GM18511 (cell line): ENCODE data around the gene CCDC13.

ENCODE experiments used
- ATAC-seq: cut with Tn5 transposase; IDR thresholded peaks from one replicate; pipeline ENCODE4 v1.9.1; 2021; ENCODE audit warnings: mild to moderate bottlenecking, moderate library complexity; ENCODE audit not compliant: unreplicated experiment

CCDC13 gene

DNA sequence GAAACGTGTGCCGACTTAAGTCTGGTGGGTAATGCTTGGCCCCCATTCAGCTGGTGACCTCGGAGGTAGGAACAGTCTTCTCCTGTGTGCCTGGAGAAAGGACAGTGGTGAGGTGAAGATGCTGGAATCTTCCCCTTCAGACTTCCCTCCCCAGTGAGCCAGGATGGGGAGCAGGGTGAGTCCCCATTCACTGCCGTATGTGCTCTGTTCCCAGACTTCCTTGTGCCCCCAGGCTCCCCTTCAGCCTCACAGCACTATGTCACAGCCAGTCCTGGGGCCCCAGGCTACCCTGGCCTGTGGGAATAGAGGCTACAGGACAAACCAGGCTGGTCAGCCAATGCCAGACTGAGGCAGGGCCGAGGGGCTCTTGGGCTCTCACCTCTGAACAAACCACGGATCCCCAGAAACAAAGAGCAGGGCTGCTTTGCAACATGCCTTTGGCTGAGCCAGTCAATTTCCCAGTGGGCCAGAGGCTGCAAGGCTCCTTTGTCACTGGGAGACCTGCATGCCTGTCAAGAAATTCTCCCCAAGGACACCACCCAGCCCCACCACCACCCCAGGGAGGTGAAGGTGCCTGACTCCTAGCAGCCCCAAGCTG, 38.7 kb downstream of the CCDC13 start:
- ATAC-seq, result no peak

DNA sequence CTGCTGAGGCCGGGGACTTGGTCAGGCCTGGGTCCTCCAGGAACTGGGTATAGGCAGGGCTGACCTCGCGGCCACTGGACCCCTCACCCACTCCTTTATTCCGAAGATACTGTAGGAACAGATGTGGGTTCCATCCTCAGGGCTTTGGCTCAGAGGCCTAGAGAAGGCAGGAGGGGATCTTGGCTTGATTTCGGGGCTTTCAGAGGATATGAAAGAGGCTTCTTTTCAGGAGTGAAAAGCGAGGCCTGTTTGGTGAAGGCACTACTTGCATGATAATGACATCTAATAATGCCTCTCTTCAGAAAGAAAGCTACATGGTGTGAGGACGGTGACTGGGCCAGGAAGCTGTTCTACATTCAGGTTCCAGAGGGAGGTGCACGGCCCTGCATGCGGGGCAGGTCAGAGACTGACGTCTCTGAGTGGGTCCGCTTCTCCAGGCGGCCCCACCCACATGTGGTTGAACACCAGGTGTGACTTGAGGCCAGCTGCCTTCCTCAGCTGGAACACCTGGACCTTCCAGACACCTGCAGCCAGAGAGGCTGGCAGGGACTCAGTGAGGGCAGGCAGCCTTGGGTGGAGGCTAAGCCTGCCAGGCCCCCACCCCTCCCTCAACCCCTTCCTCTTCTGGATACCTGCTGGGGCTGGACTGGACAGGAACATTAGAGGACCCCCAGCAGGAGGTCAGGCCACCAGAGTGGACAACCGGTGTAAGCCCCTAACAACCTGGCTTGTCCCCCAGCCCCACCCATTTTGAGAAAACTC, 39.4 kb downstream of the CCDC13 start:
- no peak for ATAC-seq

DNA sequence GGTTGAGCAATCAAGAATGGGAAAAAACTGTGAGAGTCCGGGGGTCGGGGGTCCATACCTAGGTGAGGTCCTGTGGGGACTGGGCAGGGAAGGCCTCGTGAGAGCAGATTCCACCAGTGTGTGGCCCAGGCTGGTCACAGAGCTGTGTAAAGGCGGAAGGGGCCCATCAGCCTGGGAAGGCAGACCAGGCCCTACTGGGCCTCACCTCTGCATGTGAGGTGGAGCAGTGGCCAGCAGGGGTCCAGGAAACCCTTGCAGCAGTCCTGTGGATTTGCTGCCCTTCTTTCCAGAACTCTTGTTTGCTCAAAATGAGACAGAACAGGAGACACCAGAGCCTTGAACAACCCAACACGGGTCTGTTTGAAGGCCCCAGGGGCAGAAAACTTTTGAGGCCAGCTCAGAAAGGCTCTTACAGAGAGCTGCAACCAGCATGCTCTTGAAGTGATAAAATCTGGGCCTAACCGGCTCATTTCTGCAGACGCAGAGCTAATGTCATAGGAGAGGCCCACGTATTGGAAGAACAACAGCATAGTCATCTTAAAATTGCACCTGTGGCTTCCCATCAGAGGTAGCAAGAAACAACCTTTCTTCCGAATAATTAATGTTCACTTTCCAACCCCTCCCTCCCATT, 40.1 kb downstream of the CCDC13 start:
- ATAC-seq, result no peak

DNA sequence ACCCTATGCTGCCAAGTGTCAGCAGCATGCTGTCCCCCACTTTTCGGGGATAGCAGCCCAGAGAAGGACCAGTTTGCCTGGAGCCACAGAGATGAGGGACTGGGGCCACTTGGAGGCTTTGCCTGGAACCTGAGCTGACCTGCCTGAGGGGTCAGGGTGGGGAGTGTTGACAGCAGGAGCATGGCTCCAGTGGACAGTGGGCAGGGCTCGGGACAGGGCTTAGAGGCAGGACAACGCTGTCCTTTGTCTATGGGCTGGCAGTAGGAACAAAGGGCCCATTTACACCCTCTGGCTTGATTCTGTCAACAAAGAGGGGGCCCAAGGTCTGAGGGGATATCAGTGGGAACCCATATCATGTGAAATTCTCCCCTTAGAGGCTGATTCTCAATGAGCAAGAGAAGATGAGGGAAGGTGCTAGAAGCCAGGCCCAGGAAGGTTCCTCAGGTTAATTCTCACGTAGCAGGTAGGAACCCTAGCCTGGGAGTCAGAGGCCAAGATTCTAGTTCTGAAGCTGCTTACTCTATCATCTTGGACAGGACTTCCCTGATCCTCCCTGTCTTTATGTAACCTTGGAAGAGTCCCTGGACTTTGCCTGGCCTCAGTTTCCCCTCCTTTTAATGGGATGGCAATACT, 40.7 kb downstream of the CCDC13 start:
- no peak for ATAC-seq

DNA sequence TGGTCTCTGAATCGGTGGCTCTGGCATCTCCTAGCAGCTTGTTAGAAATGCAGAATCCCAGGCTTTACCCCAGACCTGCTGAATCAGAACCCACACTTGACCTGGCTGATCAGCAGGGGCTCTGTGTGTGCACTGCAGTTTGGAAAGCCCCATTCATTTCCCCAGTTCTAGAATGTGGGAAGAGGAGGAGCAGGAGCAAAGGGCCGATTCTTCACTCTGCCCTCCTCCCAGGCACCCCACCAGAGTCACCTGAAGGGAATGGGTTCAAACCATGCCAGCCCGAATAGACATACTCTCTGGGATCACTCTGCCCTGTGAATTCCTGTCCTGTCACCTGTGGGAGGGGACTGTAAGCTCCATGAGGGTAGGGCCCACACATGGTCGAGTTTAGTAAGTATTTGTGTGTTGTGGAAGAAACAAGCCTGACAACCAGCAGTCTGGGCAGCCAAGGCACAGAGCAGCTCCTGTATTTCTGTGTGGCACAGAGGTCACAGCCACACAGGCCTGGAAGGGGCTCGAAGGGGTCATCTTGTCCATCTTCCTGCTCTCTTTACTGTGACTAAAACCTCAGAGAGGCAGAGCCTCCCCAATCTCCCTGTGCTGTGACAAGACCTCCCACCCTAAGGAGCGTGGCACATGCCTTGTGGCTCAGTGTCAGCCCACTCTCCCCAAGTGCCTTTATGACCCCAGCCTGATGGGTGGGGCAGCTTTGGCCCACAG, 41.4 kb downstream of the CCDC13 start:
- ATAC-seq, result no peak

DNA sequence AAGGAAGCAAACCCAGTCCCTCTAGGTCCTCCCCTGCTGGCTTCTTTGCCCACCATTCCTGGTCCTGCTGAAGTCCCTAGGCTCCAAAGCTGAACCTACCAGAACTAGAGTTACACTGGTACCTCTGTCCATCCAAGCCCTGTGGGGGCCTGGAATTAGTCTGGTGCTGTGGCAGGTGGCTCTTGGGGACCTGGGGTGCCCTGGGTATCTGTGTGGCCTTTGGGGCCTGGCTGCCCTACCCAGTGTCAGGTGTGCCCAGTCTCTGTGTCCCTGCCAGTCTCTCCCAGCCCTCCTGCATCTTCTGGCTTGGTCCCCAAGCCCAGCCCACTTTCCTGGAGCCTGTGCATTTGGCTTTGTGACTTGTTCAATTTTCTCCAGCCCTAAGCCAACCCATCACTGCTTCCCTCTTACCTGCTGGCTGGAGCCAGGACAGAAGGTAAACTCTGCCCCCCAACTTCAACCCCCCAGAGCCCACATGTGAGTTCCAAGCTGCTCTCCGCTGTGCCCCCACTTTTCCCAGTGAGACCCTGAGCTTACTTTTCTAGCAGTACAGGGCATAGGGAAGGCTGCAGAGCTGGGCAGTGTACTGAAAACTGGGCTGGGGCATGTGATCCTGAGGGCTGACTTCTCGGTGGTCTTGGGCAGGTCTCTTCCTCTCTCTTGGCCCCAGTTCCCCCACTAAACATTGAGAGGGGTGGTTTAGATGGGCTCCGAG, 42.2 kb downstream of the CCDC13 start:
- ATAC-seq, result no peak

DNA sequence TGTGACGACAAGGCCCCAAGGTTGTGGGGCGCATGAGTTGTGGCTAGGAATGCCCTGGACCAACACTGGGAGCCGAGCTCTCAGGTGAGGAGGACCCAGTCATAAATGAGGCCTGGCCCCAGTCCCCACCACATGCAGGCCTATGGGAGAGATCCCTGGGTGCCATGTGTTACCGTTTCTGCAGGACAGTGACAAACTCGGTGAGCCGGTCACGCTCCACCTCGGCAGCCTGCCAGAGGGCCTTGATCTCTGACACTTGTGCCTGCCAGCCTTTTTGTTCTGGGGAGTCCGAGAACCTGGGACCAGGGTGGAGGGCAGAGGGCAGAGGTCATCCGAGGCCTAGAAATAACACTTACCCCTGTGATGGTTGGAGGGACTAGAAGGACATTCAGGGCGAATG, 42.8 kb downstream of the CCDC13 start:
- no peak for ATAC-seq

DNA sequence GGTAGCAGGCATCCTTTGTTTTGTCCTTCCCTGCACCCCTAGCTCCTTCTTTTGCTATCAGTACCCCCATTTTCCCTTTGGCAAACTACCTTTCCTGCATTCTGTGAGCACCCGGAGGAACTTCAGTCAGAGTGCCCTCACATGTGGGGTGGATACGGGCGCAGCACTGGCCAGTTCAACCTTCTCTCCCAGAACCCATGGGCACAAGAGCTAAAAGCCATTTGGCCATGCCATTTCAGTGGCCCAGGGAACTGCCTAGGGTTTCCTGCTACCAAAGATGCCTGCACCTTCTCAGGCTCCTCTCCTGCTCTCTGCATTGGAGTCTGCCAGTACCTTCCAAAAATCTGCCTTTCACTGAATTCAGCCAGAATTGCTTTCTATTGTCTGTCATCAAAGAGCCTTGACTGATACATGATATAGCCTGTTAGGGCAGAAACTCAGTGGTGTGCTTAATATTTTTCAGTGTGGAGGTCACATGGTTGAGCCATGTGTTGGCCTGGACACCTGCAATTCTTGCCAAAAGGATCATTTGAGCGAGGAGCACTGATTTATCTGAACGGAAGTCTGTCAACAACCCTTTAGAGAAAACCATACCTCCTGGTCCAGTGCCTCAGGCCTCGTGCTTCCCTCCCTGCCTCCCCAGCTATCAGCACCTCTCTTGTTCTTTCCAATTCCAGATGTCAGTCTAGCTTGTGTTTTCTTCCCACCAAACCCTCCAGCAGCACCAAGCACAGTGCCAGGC, 43.5 kb downstream of the CCDC13 start:
- ATAC-seq, result no peak

DNA sequence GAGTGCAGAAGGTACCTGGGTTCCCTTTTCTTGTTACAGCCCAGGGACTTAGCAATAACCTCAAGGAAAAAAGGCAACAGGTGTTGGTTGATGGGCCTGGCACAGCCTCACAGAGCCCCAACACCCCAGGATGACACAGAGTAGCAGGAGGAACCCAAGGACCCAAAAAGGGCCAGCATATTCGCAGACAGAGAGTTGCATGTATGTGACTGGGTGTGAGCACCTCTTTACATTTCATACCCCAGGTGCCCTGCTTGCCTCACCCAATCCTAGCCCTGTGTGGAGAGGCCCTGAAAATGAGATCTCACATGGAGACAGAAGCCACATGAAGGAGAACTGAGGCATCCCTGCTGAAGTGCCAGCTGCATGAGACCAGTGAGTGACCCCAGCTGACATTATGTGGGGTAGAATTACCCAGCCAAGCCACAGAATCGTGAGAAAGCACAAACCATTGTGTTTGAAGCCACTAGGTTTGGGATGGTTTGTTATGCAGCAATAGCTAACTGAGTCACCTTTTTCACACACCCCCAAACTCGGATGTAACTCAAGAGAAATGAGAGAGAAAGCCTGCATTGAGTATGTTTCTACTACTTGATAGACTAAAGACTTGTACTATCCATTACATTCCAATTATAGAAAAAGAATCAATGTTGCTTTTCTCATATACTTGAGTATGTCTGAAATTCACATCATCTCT, 44.2 kb downstream of the CCDC13 start:
- ATAC-seq, result no peak

DNA sequence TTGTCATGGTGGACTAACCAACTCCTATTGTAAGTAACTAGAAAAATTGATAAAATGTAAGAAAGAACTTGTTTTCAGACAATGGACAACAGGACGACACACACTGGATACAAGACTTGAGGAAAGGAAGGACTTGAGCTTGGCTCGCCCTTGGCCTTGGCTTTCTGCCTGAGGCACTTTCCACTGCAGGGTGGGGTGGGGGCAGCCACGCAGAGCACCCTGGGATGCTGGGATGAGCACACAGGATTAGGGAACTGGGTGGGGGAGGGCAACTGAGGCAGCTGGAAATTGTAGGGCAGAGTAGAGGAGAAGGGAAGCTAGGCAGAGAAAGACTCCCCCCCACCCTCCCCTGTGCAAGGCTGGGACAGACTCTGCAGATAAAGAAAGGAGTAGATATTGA, 45.0 kb downstream of the CCDC13 start:
- no peak for ATAC-seq

DNA sequence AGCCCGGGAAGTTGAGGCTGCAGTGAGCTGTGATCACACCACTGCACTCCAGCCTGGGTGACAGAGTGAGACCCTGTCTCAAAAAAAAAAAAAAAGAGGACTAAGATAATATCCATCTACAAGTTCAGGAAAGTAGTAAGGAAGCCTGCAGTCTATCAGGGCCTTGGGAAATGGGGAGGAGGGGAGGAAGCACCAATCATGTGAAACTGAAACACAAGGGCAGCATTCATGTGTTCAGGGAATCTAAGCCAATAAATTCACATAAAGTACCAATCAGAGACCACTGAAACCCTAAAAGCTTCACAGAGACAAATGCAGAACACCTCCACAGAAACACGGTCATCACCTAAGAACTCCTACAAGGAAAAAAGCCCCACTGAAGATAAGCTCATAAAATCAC, 47.6 kb downstream of the CCDC13 start:
- no peak for ATAC-seq

DNA sequence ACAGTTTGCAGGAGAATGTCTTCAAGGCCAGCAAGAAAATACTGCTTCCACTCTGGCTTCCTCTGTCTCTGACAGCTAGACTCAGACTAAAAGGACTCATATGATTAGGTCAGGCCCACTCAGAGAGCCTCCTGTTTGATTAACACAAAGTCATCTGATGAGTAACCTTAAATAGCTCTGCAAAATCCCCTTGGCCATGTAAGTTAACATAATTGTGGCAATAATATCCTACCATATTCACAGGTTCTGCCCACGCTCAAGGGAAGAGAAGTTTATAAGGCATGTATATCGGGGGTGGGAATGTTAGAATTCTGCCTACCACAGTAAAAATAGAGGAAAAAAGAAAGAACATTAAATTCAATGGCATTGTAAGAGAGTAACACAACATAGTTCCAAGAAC, 49.8 kb downstream of the CCDC13 start:
- no peak for ATAC-seq
